Astrocyte (in vitro differentiated cells and primary cell): Measurements from ENCODE around the gene PLOD1. TPM values are rescaled to one million over a fixed set of nuclear protein-coding genes. Genes with fewer than 3 reads are reported as not detected.
"Not testable (repeated sequence)": the region's sequence is repeated elsewhere in the genome, so short reads cannot be mapped to it uniquely, and the experiment has no call there.

Source experiments
- DNase-seq: peaks from one replicate; pipeline ENCODE4 v3.0.0-alpha.2; 2010; ENCODE audit warnings: low read depth
- FAIRE-seq: peaks from 2 replicates; lab custom pipeline; 2011; peaks lifted over from hg19 to GRCh38; lab: Jason Lieb, UNC
- H2AFZ ChIP-seq: 2 replicates; pipeline ENCODE4 v1.6.0; 2012; ENCODE audit warnings: low read depth, low read length, inconsistent platforms
- H3K27ac ChIP-seq: 2 replicates; pipeline ENCODE4 v1.5.1; 2011; ENCODE audit warnings: low read depth, low read length, inconsistent platforms
- H3K27me3 ChIP-seq: 2 replicates; pipeline ENCODE4 v1.6.0; 2011; ENCODE audit warnings: low read length, inconsistent platforms; ENCODE audit not compliant: insufficient read depth
- H3K36me3 ChIP-seq: 2 replicates; pipeline ENCODE4 v1.5.1; 2011; ENCODE audit warnings: low read length, inconsistent platforms; ENCODE audit not compliant: insufficient read depth
- H3K4me1 ChIP-seq: 2 replicates; pipeline ENCODE4 v1.5.1; 2011; ENCODE audit warnings: low read length, inconsistent platforms; ENCODE audit not compliant: insufficient read depth
- H3K4me2 ChIP-seq: 2 replicates; pipeline ENCODE4 v1.6.0; 2012; ENCODE audit warnings: low read length, inconsistent platforms
- H3K4me3 ChIP-seq: 2 replicates; pipeline ENCODE4 v1.5.1; 2011; ENCODE audit warnings: low read depth, mild to moderate bottlenecking, low read length, inconsistent platforms; ENCODE audit not compliant: insufficient read depth
- H3K79me2 ChIP-seq: 2 replicates; pipeline ENCODE4 v1.6.0; 2012; ENCODE audit warnings: mild to moderate bottlenecking, low read length, inconsistent platforms; ENCODE audit not compliant: insufficient read depth
- H3K9ac ChIP-seq: 2 replicates; pipeline ENCODE4 v1.6.0; 2012; ENCODE audit warnings: mild to moderate bottlenecking, low read length, inconsistent platforms
- H3K9me3 ChIP-seq: 2 replicates; pipeline ENCODE4 v1.5.1; 2012; ENCODE audit warnings: low read depth, mild to moderate bottlenecking, low read length, inconsistent platforms; ENCODE audit not compliant: insufficient read depth
- H4K20me1 ChIP-seq: 2 replicates; pipeline ENCODE4 v1.6.0; 2012; ENCODE audit warnings: low read length, inconsistent platforms; ENCODE audit not compliant: insufficient read depth
- H3K27ac Mint-ChIP-seq: one replicate; pipeline ENCODE4 v1.8.0; 2021; ENCODE audit warnings: mild to moderate bottlenecking, mixed read lengths; ENCODE audit not compliant: unreplicated experiment
- H3K27me3 Mint-ChIP-seq: one replicate; pipeline ENCODE4 v1.8.0; 2021; ENCODE audit warnings: low read depth, mixed read lengths; ENCODE audit not compliant: unreplicated experiment
- H3K36me3 Mint-ChIP-seq: one replicate; pipeline ENCODE4 v1.8.0; 2021; ENCODE audit warnings: low read depth, mixed read lengths; ENCODE audit not compliant: unreplicated experiment
- H3K4me1 Mint-ChIP-seq: one replicate; pipeline ENCODE4 v1.8.0; 2021; ENCODE audit warnings: low read depth, mixed read lengths; ENCODE audit not compliant: unreplicated experiment
- H3K4me3 Mint-ChIP-seq: one replicate; pipeline ENCODE4 v1.8.0; 2021; ENCODE audit warnings: mild to moderate bottlenecking, moderate library complexity, mixed read lengths; ENCODE audit not compliant: unreplicated experiment
- H3K9me3 Mint-ChIP-seq: one replicate; pipeline ENCODE4 v1.8.0; 2021; ENCODE audit warnings: mild to moderate bottlenecking, mixed read lengths; ENCODE audit not compliant: unreplicated experiment
- EZH2 ChIP-seq: IDR thresholded peaks from 2 replicates; pipeline ENCODE4 v1.6.1; 2012; ENCODE audit warnings: mild to moderate bottlenecking, low read length, inconsistent platforms; ENCODE audit not compliant: insufficient read depth
- total RNA-seq: library from RNA; stranded (reverse); gene quantifications from 2 replicates; pipeline ENCODE4 v1.2.1, GENCODE V29; 2021
- TF ChIP-seq, protein P1 (sequence below): IDR thresholded peaks from 2 replicates; pipeline ENCODE4 v1.5.1; 2011; ENCODE audit warnings: low read depth, mild to moderate bottlenecking, inconsistent platforms, low read length, moderate library complexity; ENCODE audit not compliant: insufficient read depth

PLOD1 gene
- total RNA-seq, 1 donor from 2014 or later, result 375 TPM

DNA sequence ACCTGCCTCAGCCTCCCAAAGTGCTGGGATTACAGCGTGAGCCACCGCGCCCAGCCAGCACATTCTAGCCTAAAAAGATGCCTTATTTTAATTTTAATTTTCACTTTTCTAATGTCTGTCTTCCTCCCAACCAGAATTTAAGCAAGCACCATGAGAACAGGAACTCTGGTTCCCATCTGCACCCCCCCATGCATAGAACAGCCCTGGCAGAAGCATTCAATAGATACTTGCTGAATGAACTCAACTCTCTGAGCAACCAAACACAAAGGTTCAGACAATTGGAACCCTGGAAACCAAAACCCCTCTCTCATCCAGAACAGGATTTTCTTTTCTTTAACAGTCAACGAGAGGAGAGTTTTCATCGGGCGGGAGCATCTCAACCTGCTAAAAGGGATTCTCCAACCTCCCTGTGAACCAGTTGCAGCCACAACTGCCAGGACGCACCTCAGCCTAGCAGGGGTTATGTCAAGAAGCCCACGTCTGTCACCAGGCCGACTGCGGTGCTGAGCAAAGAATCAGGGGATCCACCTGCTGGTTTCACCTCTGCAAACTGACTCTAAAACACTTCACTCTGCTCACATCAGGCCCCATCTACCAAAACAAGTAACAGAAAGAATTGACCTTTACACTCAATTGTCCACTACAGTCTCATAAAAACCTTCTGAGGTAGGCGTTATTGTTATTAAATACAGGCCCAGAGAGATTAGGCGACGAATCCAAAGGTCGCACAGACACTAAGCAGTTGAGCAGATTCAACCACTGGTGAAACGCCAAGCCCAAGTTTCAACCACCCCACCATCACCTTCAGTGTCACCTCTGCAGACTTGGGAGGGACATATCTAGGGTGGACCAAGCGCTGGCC is 10.0 kb upstream of the PLOD1 start:
- H3K36me3 Mint-ChIP-seq, result peaks cover 8% of the 10 kb centered on the region
- H3K27ac Mint-ChIP-seq, result peak overlapping the region; percentile 37
- DNase-seq (no peak), FAIRE-seq (no peak)
- Histone ChIP-seq H3K27me3 (no peaks in the 10 kb centered on the region), H3K9ac (peak overlapping the region; percentile 52), H3K79me2 (peaks cover 49% of the 10 kb centered on the region), H3K4me3 (peak overlapping the region; percentile 63), H3K27ac (no peak overlapping the region), H3K36me3 (peaks cover 3% of the 10 kb centered on the region), H3K4me1 (peaks cover 21% of the 10 kb centered on the region), H3K9me3 (no peaks in the 10 kb centered on the region), H3K4me2 (peak overlapping the region; percentile 98), H4K20me1 (peaks cover 41% of the 10 kb centered on the region), H2AFZ (no peak overlapping the region)
- no peaks in the 10 kb centered on the region for H3K27me3 Mint-ChIP-seq
- peak overlapping the region; percentile 83 for H3K4me3 Mint-ChIP-seq
- no peaks in the 10 kb centered on the region for H3K9me3 Mint-ChIP-seq
- TF ChIP-seq, protein P1, sequence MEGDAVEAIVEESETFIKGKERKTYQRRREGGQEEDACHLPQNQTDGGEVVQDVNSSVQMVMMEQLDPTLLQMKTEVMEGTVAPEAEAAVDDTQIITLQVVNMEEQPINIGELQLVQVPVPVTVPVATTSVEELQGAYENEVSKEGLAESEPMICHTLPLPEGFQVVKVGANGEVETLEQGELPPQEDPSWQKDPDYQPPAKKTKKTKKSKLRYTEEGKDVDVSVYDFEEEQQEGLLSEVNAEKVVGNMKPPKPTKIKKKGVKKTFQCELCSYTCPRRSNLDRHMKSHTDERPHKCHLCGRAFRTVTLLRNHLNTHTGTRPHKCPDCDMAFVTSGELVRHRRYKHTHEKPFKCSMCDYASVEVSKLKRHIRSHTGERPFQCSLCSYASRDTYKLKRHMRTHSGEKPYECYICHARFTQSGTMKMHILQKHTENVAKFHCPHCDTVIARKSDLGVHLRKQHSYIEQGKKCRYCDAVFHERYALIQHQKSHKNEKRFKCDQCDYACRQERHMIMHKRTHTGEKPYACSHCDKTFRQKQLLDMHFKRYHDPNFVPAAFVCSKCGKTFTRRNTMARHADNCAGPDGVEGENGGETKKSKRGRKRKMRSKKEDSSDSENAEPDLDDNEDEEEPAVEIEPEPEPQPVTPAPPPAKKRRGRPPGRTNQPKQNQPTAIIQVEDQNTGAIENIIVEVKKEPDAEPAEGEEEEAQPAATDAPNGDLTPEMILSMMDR, result no peak
- TF ChIP-seq EZH2, result no peak
- peaks cover 26% of the 10 kb centered on the region for H3K4me1 Mint-ChIP-seq

DNA sequence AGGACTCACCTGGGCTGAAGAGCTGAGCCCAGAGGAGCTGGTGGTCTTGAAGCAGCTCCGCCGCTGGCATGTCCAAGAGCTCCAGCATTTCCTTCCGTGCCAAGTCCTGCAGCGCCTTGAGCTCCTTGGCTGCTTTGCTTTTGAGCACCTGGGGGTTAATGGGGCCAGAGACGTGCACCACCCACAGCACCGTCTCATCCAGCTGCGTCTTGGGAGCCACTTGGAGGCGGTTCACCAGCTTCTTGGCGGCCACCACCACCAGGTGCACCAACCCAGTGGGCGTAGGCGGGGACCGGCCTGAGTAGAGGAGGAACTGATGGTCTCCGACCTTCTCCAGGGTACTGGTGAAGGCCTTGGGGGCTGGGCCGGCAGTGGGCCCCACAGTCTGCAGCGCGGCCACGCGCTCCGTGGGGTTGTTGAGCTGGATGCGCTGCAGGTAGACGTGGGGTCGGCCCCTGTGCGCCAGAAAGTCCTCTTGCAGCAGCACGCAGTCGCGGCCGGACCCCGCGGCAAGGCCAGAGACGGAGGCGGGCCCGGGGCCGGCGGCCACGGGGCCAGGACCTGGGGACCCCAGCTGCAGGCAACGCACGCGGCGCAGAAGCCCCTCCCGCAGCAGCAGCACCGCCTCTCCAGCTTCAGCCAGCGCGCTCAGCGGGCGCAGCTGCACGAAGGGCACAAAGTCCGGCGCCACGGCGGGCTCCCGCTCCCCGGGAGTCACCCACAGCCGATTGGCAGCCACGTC is 9.2 kb upstream of the PLOD1 start:
- not testable (repeated sequence) for FAIRE-seq, H3K27me3 ChIP-seq, H2AFZ ChIP-seq, H3K36me3 ChIP-seq, DNase-seq, H3K36me3 Mint-ChIP-seq, H3K9me3 ChIP-seq, H3K27ac ChIP-seq, H3K9me3 Mint-ChIP-seq, H3K27ac Mint-ChIP-seq, H3K27me3 Mint-ChIP-seq
- peaks cover 24% of the 10 kb centered on the region for H3K4me1 ChIP-seq
- Mint-ChIP-seq H3K4me1 (peaks cover 19% of the 10 kb centered on the region), H3K4me3 (peak overlapping the region; percentile 83)
- H3K79me2 ChIP-seq, result peaks cover 41% of the 10 kb centered on the region
- peak overlapping the region; percentile 63 for H3K4me3 ChIP-seq
- H3K9ac ChIP-seq, result peak overlapping the region; percentile 52
- peaks cover 36% of the 10 kb centered on the region for H4K20me1 ChIP-seq
- H3K4me2 ChIP-seq, result peak overlapping the region; percentile 98

- Histone ChIP-seq H3K4me2 (peak overlapping the region; percentile 98), H2AFZ (no peak overlapping the region), H3K4me1 (peaks cover 25% of the 10 kb centered on the region), H3K9ac (peak overlapping the region; percentile 50), H3K4me3 (peak overlapping the region; percentile 63), H3K27ac (no peak overlapping the region), H3K79me2 (peaks cover 36% of the 10 kb centered on the region), H3K36me3 (no peaks in the 10 kb centered on the region), H4K20me1 (peaks cover 31% of the 10 kb centered on the region), H3K9me3 (no peaks in the 10 kb centered on the region), H3K27me3 (no peaks in the 10 kb centered on the region)
- Mint-ChIP-seq H3K27me3 (no peaks in the 10 kb centered on the region), H3K36me3 (peaks cover 8% of the 10 kb centered on the region), H3K9me3 (no peaks in the 10 kb centered on the region), H3K27ac (no peak overlapping the region), H3K4me1 (peaks cover 19% of the 10 kb centered on the region), H3K4me3 (no peak overlapping the region)
- TF ChIP-seq EZH2, result no peak
- TF ChIP-seq, protein P1, result no peak
- DNase-seq (no peak), FAIRE-seq (no peak)
Observed at GRCh38 chr1:11925938-11926292, 8.6 kb upstream of the PLOD1 start.
